HEK293 (cell line): ENCODE results near the gene TRAPPC6A.

Source experiments
- CTCF ChIA-PET: fragments of 350-600 bp; formaldehyde crosslinking; extraction: SDS; loops from one replicate; lab custom pipeline; 2021; ENCODE audit warnings: antibody characterized with exemption; lab: Yijun Ruan, JAX
- POLR2A ChIA-PET: fragments of 300-600 bp; formaldehyde crosslinking; extraction: SDS; loops from one replicate; lab custom pipeline; 2020; ENCODE audit warnings: antibody characterized with exemption, inconsistent platforms; lab: Yijun Ruan, JAX
- H3K27ac ChIP-seq: fragments of 200-500 bp; sonication (Bioruptor generic); 2 replicates; pipeline ENCODE4 v1.5.1; 2014; ENCODE audit warnings: low read depth, low read length, control low read depth, inconsistent platforms; ENCODE audit errors: extremely low read depth
- H3K36me3 ChIP-seq, 2 experiments: fragments of 200-500 bp in 1 of 2; sonication (Bioruptor generic) in 1 of 2; 1 replicate in 1 of 2; 2 replicates in 1 of 2; pipeline ENCODE4 v1.5.1; 2014 to 2017; ENCODE audit warnings: inconsistent platforms in 2 of 2, low read length in 2 of 2; ENCODE audit not compliant: control insufficient read depth in 2 of 2, insufficient read depth in 1 of 2
- H3K4me1 ChIP-seq: fragments of 200-500 bp; sonication (Bioruptor generic); 2 replicates; pipeline ENCODE4 v1.5.1; 2014; ENCODE audit warnings: mild to moderate bottlenecking, low read length, inconsistent platforms; ENCODE audit not compliant: control insufficient read depth, insufficient read depth
- H3K4me3 ChIP-seq: 2 replicates; pipeline ENCODE4 v1.5.1; 2011; ENCODE audit warnings: low read depth, mild to moderate bottlenecking, control low read depth, low read length, moderate library complexity
- H3K9me3 ChIP-seq: fragments of 200-500 bp; sonication (Bioruptor generic); 2 replicates; pipeline ENCODE4 v1.5.1; 2014; ENCODE audit warnings: low read depth, low read length, inconsistent platforms; ENCODE audit not compliant: control insufficient read depth, insufficient read depth
- MZF1 ChIP-seq: fragments of 450-650 bp; formaldehyde crosslinking; IDR thresholded peaks from 2 replicates; pipeline ENCODE4 v1.5.1; 2017; ENCODE audit warnings: missing biosample characterization, missing genetic modification characterization, borderline replicate concordance
- PRDM10 ChIP-seq: fragments of 450-650 bp; formaldehyde crosslinking; IDR thresholded peaks from 2 replicates; pipeline ENCODE4 v1.5.1; 2016; ENCODE audit warnings: missing biosample characterization, missing genetic modification characterization
- SCRT1 ChIP-seq: fragments of 450-650 bp; formaldehyde crosslinking; IDR thresholded peaks from 2 replicates; pipeline ENCODE4 v1.5.1; 2016; ENCODE audit warnings: missing biosample characterization, missing genetic modification characterization, borderline replicate concordance
- SCRT2 ChIP-seq: fragments of 450-650 bp; formaldehyde crosslinking; IDR thresholded peaks from 2 replicates; pipeline ENCODE4 v1.5.1; 2016; ENCODE audit warnings: missing biosample characterization, missing genetic modification characterization
- TSHZ1 ChIP-seq: fragments of 450-650 bp; formaldehyde crosslinking; IDR thresholded peaks from 2 replicates; pipeline ENCODE4 v1.5.1; 2016; ENCODE audit warnings: missing biosample characterization, missing genetic modification characterization, borderline replicate concordance
- ZBTB17 ChIP-seq: fragments of 450-650 bp; formaldehyde crosslinking; IDR thresholded peaks from 2 replicates; pipeline ENCODE4 v1.5.1; 2016; ENCODE audit warnings: missing biosample characterization, missing genetic modification characterization
- ZNF121 ChIP-seq: fragments of 450-650 bp; formaldehyde crosslinking; IDR thresholded peaks from 2 replicates; pipeline ENCODE4 v1.5.1; 2016; ENCODE audit warnings: missing biosample characterization, missing genetic modification characterization
- ZNF221 ChIP-seq: fragments of 450-650 bp; formaldehyde crosslinking; IDR thresholded peaks from 2 replicates; pipeline ENCODE4 v1.5.1; 2017; ENCODE audit warnings: missing biosample characterization, missing genetic modification characterization, borderline replicate concordance
- ZNF292 ChIP-seq: fragments of 450-650 bp; formaldehyde crosslinking; IDR thresholded peaks from 2 replicates; pipeline ENCODE4 v1.5.1; 2016; ENCODE audit warnings: low read depth, missing biosample characterization, missing genetic modification characterization, borderline replicate concordance
- ZNF341 ChIP-seq: fragments of 450-650 bp; formaldehyde crosslinking; IDR thresholded peaks from 2 replicates; pipeline ENCODE4; 2016; ENCODE audit warnings: low read depth, missing biosample characterization, missing genetic modification characterization
- ZNF510 ChIP-seq: fragments of 450-650 bp; formaldehyde crosslinking; IDR thresholded peaks from 2 replicates; pipeline ENCODE4 v1.5.1; 2018; ENCODE audit warnings: mild to moderate bottlenecking, missing genetic modification characterization, missing biosample characterization; ENCODE audit not compliant: insufficient replicate concordance
- ZNF514 ChIP-seq: fragments of 450-650 bp; formaldehyde crosslinking; IDR thresholded peaks from 2 replicates; pipeline ENCODE4 v1.5.1; 2016; ENCODE audit warnings: missing biosample characterization, missing genetic modification characterization
- ZNF600 ChIP-seq: fragments of 450-650 bp; formaldehyde crosslinking; IDR thresholded peaks from 2 replicates; pipeline ENCODE4 v1.5.1; 2016; ENCODE audit warnings: missing biosample characterization, missing genetic modification characterization
- ZNF610 ChIP-seq: fragments of 450-650 bp; formaldehyde crosslinking; IDR thresholded peaks from 2 replicates; pipeline ENCODE4 v1.5.1; 2016; ENCODE audit warnings: missing biosample characterization, missing genetic modification characterization, borderline replicate concordance
- ZSCAN30 ChIP-seq: fragments of 450-650 bp; IDR thresholded peaks from 2 replicates; pipeline ENCODE4 v1.5.1; 2018; ENCODE audit warnings: missing biosample characterization, mild to moderate bottlenecking, missing genetic modification characterization, moderate library complexity
- TF ChIP-seq, protein P1 (sequence below): fragments of 450-650 bp; IDR thresholded peaks from 2 replicates; pipeline ENCODE4 v1.5.1; 2018; ENCODE audit warnings: missing biosample characterization, mild to moderate bottlenecking, missing genetic modification characterization

TRAPPC6A gene

GRCh38 chr19:45123440-45123850, 54.6 kb downstream of the TRAPPC6A start:
- Histone ChIP-seq H3K4me3 (no peak overlapping the region), H3K9me3 (no peaks in the 10 kb centered on the region), H3K4me1 (peaks cover 8% of the 10 kb centered on the region), H3K27ac (peak overlapping the region; percentile 22; the same call in 1 of the 2 replicates), H3K36me3 (no peaks in the 10 kb centered on the region; a peak in 1 of 3 replicates)
- ChIA-PET CTCF (interaction anchor here (0.7 to 4.2 kb wide), 3 partner anchors 13 to 64 kb away, joined by 3 to 30 read pairs (median 5); partner anchors contain the start of gene PPP1R37), POLR2A (interaction anchor here (0.9 to 3.2 kb wide), 2 partner anchors 20 to 31 kb away, joined by 3 to 13 read pairs; partner anchors contain the start of gene PPP1R37)
- TF ChIP-seq SCRT2 (tag by site-specific recombination) (peak; percentile 43; the same call in 1 of the 2 replicates), ZNF514 (no peak), MZF1 (tag by site-specific recombination) (no peak), SCRT1 (tag by site-specific recombination) (peak; percentile 41; the same call in 1 of the 2 replicates), ZNF600 (tag by site-specific recombination) (0 out of 2 replicates have a peak, but pooled peaks have one; percentile 22), ZBTB17 (tag by site-specific recombination) (0 out of 2 replicates have a peak, but pooled peaks have one; percentile 33), PRDM10 (peak; percentile 51; the same call in 1 of the 2 replicates), ZNF121 (tag by site-specific recombination) (no peak), ZSCAN30 (tag by site-specific recombination) (no peak)
- TF ChIP-seq, protein P1, sequence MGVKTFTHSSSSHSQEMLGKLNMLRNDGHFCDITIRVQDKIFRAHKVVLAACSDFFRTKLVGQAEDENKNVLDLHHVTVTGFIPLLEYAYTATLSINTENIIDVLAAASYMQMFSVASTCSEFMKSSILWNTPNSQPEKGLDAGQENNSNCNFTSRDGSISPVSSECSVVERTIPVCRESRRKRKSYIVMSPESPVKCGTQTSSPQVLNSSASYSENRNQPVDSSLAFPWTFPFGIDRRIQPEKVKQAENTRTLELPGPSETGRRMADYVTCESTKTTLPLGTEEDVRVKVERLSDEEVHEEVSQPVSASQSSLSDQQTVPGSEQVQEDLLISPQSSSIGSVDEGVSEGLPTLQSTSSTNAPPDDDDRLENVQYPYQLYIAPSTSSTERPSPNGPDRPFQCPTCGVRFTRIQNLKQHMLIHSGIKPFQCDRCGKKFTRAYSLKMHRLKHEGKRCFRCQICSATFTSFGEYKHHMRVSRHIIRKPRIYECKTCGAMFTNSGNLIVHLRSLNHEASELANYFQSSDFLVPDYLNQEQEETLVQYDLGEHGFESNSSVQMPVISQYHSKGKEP (tag by site-specific recombination), result peak; percentile 93

GRCh38 chr19:45122832-45123231, 55.2 kb downstream of the TRAPPC6A start:
- ChIA-PET CTCF (interaction anchor here (4.2 kb wide), 1 partner anchor 30 kb away, joined by 30 read pairs; the partner anchor contains the start of gene PPP1R37), POLR2A (no interaction called here)
- H3K27ac ChIP-seq, result peak overlapping the region; percentile 22; the same call in 1 of the 2 replicates
- no peaks in the 10 kb centered on the region for H3K9me3 ChIP-seq
- H3K4me1 ChIP-seq, result peaks cover 13% of the 10 kb centered on the region
- no peak for TF ChIP-seq TSHZ1 (tag by site-specific recombination)
- TF ChIP-seq ZNF292, result no peak
- TF ChIP-seq ZNF510, result no peak
- TF ChIP-seq ZNF221 (tag by site-specific recombination), result no peak
- no peak for TF ChIP-seq ZNF610
- TF ChIP-seq ZNF341 (tag by site-specific recombination), result peak; percentile 65
- H3K4me3 ChIP-seq, result no peak overlapping the region
- no peaks in the 10 kb centered on the region; a peak in 1 of 3 replicates for H3K36me3 ChIP-seq
